GM19043 (cell line): ENCODE results near the gene HS6ST2.

ENCODE experiments used
- ATAC-seq: cut with Tn5 transposase; IDR thresholded peaks from one replicate; pipeline ENCODE4 v1.9.1; 2021; ENCODE audit warnings: low read depth; ENCODE audit not compliant: unreplicated experiment

HS6ST2 gene

GRCh38 chrX:132634521-132634920, 323.9 kb downstream of the HS6ST2 start:
- no peak for ATAC-seq

- peak; percentile 61 for ATAC-seq
Measured at GRCh38 chrX:132631579-132632232, 326.7 kb downstream of the HS6ST2 start.

DNA sequence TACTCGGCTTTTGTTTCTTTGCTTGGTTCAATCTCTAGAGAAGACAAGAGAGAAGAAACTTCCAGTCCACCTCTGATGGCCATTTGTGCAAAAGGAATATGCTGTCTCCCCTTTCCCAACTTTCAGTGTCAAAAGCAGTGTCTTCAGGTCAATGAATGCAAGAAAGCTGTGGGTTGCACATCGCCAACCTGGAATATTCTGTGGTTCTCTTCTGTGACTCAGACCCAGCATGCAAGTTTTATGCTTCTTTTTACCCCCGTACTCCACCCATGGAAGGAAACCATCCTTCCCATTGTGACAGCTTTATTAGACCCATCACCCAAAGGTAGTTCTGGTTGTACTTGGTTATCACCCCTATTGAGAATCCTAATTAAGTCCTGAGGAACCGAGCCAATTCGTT, 334.0 kb downstream of the HS6ST2 start:
- ATAC-seq: no peak

- no peak for ATAC-seq
Measured at GRCh38 chrX:132623942-132624341, 334.5 kb downstream of the HS6ST2 start.

DNA sequence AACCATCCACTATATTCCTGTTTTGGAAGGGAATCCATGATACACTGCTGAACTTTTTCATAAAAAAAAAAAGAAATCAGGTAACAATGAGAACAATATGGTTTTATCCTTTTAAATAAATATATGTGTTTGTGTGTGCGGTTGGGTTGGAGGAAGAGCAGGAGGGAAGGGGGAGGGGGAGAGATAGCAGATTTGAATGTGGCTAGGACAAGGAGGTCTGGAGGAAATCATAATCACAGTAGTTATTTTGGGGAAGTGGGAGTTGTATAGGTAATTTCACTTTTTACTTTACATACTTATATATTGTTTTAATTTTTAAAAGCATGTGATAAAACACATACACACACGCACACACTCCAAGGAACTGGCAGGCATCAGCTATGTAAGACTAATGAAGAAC, 335.1 kb downstream of the HS6ST2 start:
- ATAC-seq: no peak

GRCh38 chrX:132622130-132622529, 336.3 kb downstream of the HS6ST2 start:
- ATAC-seq: no peak

GRCh38 chrX:132618810-132619209, 339.6 kb downstream of the HS6ST2 start:
- ATAC-seq: no peak

GRCh38 chrX:132615391-132616131, 342.9 kb downstream of the HS6ST2 start:
- no peak for ATAC-seq

DNA sequence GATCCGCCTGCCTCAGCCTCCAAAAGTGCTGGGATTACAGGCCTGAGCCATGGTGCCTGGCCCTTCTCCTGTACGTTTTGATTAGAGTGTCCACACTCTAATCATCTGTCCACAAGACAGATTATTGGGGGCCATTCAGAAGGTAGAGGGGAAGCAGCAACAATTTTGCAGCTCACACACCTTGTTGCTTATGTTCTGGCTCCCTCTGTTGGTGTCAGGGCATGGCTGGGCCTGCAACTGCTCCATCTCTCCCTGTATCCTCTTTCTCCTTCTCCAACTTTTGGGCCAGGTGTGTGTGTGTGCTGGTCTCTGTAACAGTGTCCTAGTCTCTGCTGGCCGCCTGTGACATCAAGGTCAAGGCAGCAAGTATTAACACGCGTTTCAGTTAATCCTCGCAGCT, 344.1 kb downstream of the HS6ST2 start:
- no peak for ATAC-seq

- ATAC-seq: no peak
Measured at GRCh38 chrX:132613801-132614200, 344.6 kb downstream of the HS6ST2 start.

GRCh38 chrX:132612821-132613564, 345.4 kb downstream of the HS6ST2 start:
- peak; percentile 66 for ATAC-seq

- no peak for ATAC-seq
Measured at GRCh38 chrX:132610536-132610935, 347.9 kb downstream of the HS6ST2 start.

DNA sequence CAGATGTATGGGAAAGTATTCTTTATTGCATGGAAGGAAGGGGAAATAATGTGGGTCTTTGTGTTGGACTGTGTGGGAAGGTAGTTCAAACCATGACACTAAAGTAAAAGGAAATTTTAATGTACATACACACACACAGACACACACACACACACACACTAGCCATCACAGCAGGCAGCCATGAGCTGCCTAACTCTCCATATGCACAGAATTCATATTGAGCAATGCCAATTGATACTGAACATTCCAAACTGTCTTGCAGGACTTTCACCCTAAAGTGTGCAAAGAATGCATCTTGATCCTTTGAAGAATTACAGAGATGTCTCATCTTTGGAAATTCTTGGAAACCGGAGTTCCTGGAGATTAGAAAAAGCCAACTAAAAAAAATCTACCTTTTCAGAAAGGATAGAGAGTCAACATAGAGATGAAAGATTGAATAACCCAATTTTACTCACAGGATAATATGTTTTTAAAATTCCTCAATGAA, 349.0 kb downstream of the HS6ST2 start:
- no peak for ATAC-seq

DNA sequence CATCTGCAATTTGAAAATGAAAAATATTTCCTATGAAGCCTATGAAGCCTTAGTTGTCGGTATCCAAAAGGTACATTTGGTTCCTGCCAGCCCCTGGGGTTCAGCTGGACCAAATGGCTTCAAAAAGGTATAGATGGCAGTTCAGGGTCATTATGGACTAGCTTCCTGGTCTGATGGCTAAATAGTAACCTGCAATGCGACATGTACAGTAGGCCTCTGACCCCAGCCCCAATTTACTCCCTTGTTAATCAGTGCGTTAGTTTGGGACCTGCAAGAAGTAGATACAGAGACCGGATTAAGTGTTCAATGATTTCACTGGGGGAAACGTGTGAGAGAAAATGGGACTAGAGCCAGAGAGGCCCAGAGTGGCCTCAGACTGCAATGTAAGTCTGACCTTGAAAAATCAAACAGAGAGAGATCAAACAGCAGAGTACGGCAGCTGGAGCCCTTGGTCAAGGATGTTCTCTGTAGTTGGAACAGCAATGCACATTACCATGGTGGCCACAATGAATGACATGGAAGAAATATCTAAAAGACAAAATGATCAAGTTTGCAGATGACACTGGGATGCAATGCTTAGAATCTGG, 354.6 kb downstream of the HS6ST2 start:
- no peak for ATAC-seq

- no peak for ATAC-seq
Measured at GRCh38 chrX:132602701-132603100, 355.7 kb downstream of the HS6ST2 start.

DNA sequence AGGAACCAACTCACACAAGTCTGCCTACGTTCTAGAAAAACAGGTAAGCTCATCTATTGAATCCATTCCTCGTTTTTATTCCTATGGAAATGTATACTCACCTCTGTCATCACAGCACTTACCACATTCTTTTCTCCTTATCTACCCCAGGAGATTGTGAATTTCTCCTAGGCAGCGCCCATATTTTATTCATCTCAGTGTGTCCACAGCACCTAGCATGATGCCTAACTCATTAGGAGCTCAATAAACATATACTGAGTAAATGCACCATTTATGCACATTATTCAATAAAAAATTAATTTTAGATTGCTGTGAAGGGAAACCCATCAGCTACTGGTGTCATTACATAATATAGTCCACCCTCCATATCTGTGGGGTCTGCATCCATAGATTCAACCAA, 363.4 kb downstream of the HS6ST2 start:
- ATAC-seq: no peak

- no peak for ATAC-seq
Measured at GRCh38 chrX:132594129-132594528, 364.3 kb downstream of the HS6ST2 start.

GRCh38 chrX:132592880-132593279, 365.5 kb downstream of the HS6ST2 start:
- no peak for ATAC-seq

- no peak for ATAC-seq
Measured at GRCh38 chrX:132591719-132592275, 366.6 kb downstream of the HS6ST2 start.

DNA sequence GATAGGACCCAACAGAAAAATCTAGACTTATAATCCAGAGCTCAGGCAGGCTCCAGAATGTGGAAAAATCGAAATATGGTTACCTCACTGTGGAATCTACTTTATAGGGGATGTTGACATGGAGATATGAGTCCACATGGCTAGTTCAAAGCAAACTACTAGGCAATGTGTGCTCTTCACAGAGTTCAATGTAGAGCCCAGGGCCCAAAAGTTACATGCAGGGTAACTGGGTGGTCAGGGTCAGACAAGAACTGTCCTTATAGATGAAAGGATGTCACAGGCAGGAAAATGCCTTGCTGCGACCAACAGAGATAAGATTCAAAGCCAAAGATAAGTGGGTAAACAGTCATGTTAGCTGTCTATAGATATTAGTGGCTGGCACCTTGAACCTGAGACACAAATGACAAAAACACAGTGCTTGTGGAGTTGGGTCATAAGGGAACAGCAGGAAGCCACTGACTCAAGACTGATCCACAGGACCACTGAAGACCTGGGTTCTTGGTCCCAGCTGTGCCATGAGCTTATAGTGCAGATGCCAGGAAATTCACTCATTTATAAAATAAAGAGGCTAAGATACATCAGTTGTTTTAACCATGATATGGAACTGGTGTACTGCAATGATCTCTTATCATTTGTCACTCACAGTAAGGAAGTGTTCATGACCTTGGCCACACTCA, 367.9 kb downstream of the HS6ST2 start:
- no peak for ATAC-seq
